K562 (cell line): ENCODE data around the gene MUC5B. TPM values are rescaled to one million over a fixed set of nuclear protein-coding genes. Genes with fewer than 3 reads are reported as not detected.

Experiments used
- ATAC-seq: fragments of 200-7000 bp; cut with Tn5 transposase; 3 replicates; pipeline ENCODE4 v1.9.1; 2020; ENCODE audit warnings: moderate library complexity
- BruUV-seq: library from RNA; stranded (reverse); fragments of 400-500 nt; replicated peaks from 2 replicates; lab custom pipeline; 2021; lab: Mats Ljungman, UMichigan
- CTCF ChIA-PET: fragments of 300-600 bp; formaldehyde crosslinking; extraction: SDS; loops from one replicate; lab custom pipeline; 2021; ENCODE audit warnings: low intra/inter-chr PET ratio; lab: Yijun Ruan, JAX
- POLR2A ChIA-PET: fragments of 300-600, 350-650 bp; sonication (Branson Sonifier 250); formaldehyde crosslinking; extraction: SDS; loops from one replicate; lab custom pipeline; 2021; ENCODE audit warnings: antibody characterized with exemption, inconsistent platforms; lab: Yijun Ruan, JAX
- DNase-seq, 4 experiments: peaks; one replicate each; pipeline versions ENCODE4 v3.0.0 to v3.0.0-alpha.2; 2011 to 2018; ENCODE audit warnings: low spot score in 3 of 4, mixed read lengths in 3 of 4; ENCODE audit errors: extremely low read depth in 1 of 4
- FAIRE-seq: peaks from 2 replicates; lab custom pipeline; 2011; peaks lifted over from hg19 to GRCh38; lab: Jason Lieb, UNC
- H2AFZ ChIP-seq: 2 replicates; pipeline ENCODE4 v1.6.0; 2011; ENCODE audit warnings: low read depth, low read length, control low read depth, inconsistent platforms
- H3K27ac ChIP-seq: fragments of 200-600 bp; 3 replicates; pipeline ENCODE4 v1.8.0; 2011; ENCODE audit warnings: low read depth, mild to moderate bottlenecking, control low read depth, inconsistent platforms, low read length, moderate library complexity, mixed read lengths; ENCODE audit errors: extremely low read depth
- H3K27me3 ChIP-seq, 2 experiments: fragments of 300-600 bp in 1 of 2; 2 replicates in 1 of 2; 3 replicates in 1 of 2; pipeline versions ENCODE4 v1.6.0 to v1.8.0; 2011; ENCODE audit warnings: inconsistent platforms in 2 of 2, low read length in 2 of 2, mild to moderate bottlenecking in 1 of 2, mixed read lengths in 1 of 2, moderate library complexity in 1 of 2; ENCODE audit not compliant: control insufficient read depth in 2 of 2, insufficient read depth in 2 of 2
- H3K36me3 ChIP-seq: fragments of 300-600 bp; 3 replicates; pipeline ENCODE4 v1.8.0; 2011; ENCODE audit warnings: mild to moderate bottlenecking, low read length, inconsistent platforms; ENCODE audit not compliant: control insufficient read depth, insufficient read depth
- H3K4me1 ChIP-seq, 2 experiments: fragments of 200-600 bp in 1 of 2; replicated peaks in 1 of 2; 2 replicates in 1 of 2; 3 replicates in 1 of 2; pipeline versions ENCODE4 v1.5.1 to v1.8.0; 2011; ENCODE audit warnings: inconsistent platforms in 2 of 2, low read length in 2 of 2, mild to moderate bottlenecking in 1 of 2, mixed read lengths in 1 of 2, moderate library complexity in 1 of 2; ENCODE audit not compliant: control insufficient read depth in 2 of 2, insufficient read depth in 2 of 2
- H3K4me2 ChIP-seq: 2 replicates; pipeline ENCODE4 v1.6.1; 2011; ENCODE audit warnings: low read length, control low read depth, inconsistent platforms, mixed read lengths; ENCODE audit not compliant: insufficient read depth
- H3K4me3 ChIP-seq: fragments of 200-600 bp; sonication (generic), shearing (Covaris generic); 2 replicates; pipeline ENCODE4 v1.5.1; 2016; ENCODE audit warnings: control low read depth, inconsistent platforms
- H3K79me2 ChIP-seq: fragments of 200-600 bp; 3 replicates; pipeline ENCODE4 v1.8.0; 2011; ENCODE audit warnings: low read length, inconsistent platforms; ENCODE audit not compliant: control insufficient read depth, insufficient read depth
- H3K9ac ChIP-seq, 2 experiments: 2 replicates each; pipeline versions ENCODE4 v1.6.0 to v1.6.1; 2011; ENCODE audit warnings: low read depth in 2 of 2, low read length in 2 of 2, control low read depth in 1 of 2, inconsistent platforms in 1 of 2, mild to moderate bottlenecking in 1 of 2, mixed read lengths in 1 of 2; ENCODE audit not compliant: insufficient read depth in 1 of 2
- H3K9me1 ChIP-seq: one replicate; pipeline ENCODE4 v1.6.0; 2011; ENCODE audit warnings: inconsistent platforms, mild to moderate bottlenecking, low read length, moderate library complexity; ENCODE audit not compliant: control insufficient read depth, insufficient read depth
- H3K9me3 ChIP-seq: replicated peaks from 2 replicates; pipeline ENCODE4 v1.5.1; 2011; ENCODE audit warnings: low read depth, low read length, inconsistent platforms; ENCODE audit not compliant: control insufficient read depth, insufficient read depth
- H4K20me1 ChIP-seq: replicated peaks from 2 replicates; pipeline ENCODE4 v1.6.1; 2011; ENCODE audit warnings: low read length, inconsistent platforms, mixed read lengths; ENCODE audit not compliant: control insufficient read depth, insufficient read depth
- FOXJ2 ChIP-seq: fragments of 200-800 bp; sonication (Bioruptor generic); IDR thresholded peaks from 2 replicates; pipeline ENCODE4 v1.6.1; 2016; ENCODE audit warnings: missing genetic modification characterization, missing compliant biosample characterization
- LCOR ChIP-seq: sonication (generic); formaldehyde crosslinking; IDR thresholded peaks from 2 replicates; pipeline ENCODE4 v1.8.0; 2022; ENCODE audit warnings: mild to moderate bottlenecking, missing genetic modification reagents
- NFATC3 ChIP-seq: fragments of 450-650 bp; IDR thresholded peaks from 2 replicates; pipeline ENCODE4 v1.6.1; 2017; ENCODE audit warnings: mild to moderate bottlenecking
- POLR2G ChIP-seq: fragments of 200-400 bp; formaldehyde crosslinking; IDR thresholded peaks from 2 replicates; pipeline ENCODE4 v1.6.1; 2017; ENCODE audit warnings: low read depth, mild to moderate bottlenecking, antibody characterized with exemption, low read length, moderate library complexity
- PTRF ChIP-seq: fragments of 450-650 bp; IDR thresholded peaks from 2 replicates; pipeline ENCODE4 v1.6.1; 2016; ENCODE audit warnings: mild to moderate bottlenecking, missing genetic modification characterization, missing compliant biosample characterization
- TRIM28 ChIP-seq: fragments of 450-650 bp; IDR thresholded peaks from 2 replicates; pipeline ENCODE4 v1.6.1; 2017
- ZNF282 ChIP-seq: sonication (generic); formaldehyde crosslinking; IDR thresholded peaks from 2 replicates; pipeline ENCODE4 v1.8.1; 2023; ENCODE audit warnings: missing genetic modification reagents
- ZNF431 ChIP-seq: sonication (generic); formaldehyde crosslinking; IDR thresholded peaks from 2 replicates; pipeline ENCODE4 v1.8.0; 2022; ENCODE audit warnings: mild to moderate bottlenecking, missing genetic modification reagents
- WGBS: fragments of 100-300 bp; shearing (Covaris generic); methylation state at CpG from one replicate; pipeline ENCODE4 v1.1.6; 2016; ENCODE audit warnings: low coverage, mixed read lengths; ENCODE audit not compliant: insufficient coverage; ENCODE audit errors: missing lambda C conversion rate; 5-methylcytosine and 5-hydroxymethylcytosine counted together
- in situ Hi-C: fragments of 300-500 bp; cut with MboI; formaldehyde crosslinking; loops from 4 replicates; pipeline ENCODE4 v1.15.0; 2018; ENCODE audit warnings: inconsistent platforms, mixed read lengths
- intact Hi-C: fragments of 100-400 bp; cut with micrococcal nuclease; formaldehyde crosslinking; loops from 2 replicates; pipeline ENCODE4 v1.14.2; 2022
- polyA plus RNA-seq, 8 experiments: library from polyadenylated mRNA; depleted of rRNA in 4 of 8; stranded (reverse) in 5 of 8; unstranded in 3 of 8; fragments of >200 nt; fragmentation: Nextera tagmentation in 2 of 8; fragmentation: Illumina TruSeq in 1 of 8; extraction: Ambion mirVana in 2 of 8; extraction: Trizol in 1 of 8; gene quantifications; 2 replicates each; pipeline versions ENCODE4 v1.2.1 to v1.2.3, GENCODE V29; 2011 to 2014; ENCODE audit warnings: inconsistent platforms in 1 of 8, missing spikeins in 1 of 8
- total RNA-seq, 7 experiments: library from RNA; depleted of rRNA in 6 of 7; stranded (reverse); fragments of >200 nt in 6 of 7; fragmentation: Illumina TruSeq in 2 of 7; extraction: Trizol in 2 of 7; gene quantifications; 2 replicates each; pipeline versions ENCODE4 v1.2.1 to v1.2.3, GENCODE V29; 2011 to 2021; ENCODE audit warnings: low replicate concordance in 1 of 7

MUC5B gene
- total and polyA plus RNA-seq, 9 of the 15 experiments (the other 6 are each of a cell fraction or from before 2014, with no cell fraction given): 0.04 to 0.95 TPM; not detected in 7

DNA sequence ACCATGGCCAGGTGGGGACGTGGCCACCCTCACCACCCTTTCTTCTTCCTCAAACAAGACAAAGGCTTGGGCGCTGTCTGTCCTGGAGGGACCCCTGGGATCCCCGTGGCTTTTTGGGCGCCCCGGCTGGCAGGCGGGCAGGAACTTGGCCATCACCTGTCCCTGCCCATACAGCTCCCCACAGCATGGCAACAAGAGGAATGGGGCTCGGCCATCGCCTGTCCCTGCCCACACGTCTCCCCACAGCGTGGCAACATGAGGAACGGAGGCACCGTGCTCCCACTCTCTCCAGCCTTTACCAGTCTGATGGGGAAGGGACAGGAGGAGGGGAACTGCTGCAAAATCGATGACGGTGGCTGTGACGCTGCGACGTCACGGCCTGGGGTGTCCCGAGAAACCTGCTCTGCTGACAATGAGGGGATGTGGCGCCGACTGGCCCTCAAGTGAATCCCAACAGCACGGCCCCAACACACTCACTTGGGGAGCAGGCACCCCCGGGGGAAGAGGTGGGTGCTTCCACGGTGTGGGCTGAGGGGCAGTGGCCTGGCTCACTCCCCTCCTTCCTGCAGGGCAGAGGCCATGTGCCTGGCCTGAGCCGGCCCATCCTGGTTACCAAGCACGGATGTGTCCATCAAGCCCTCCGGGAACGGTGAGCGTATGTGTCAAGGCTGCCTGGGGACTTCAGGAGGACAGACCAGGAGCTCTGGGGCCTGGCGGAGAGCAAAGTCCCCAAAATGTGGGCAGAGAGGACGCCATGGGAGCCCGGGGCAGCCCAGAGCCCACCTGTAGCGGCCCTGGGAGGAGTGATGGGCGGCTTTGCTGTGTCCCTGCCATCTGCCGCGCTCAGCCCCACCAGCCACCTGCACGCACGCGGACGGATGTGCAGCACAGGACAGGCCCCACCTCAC, 56.2 kb downstream of the MUC5B start:
- H3K36me3 ChIP-seq: peaks cover 38% of the 10 kb centered on the region; the same call in 2 of the 3 replicates
- no peaks in the 10 kb centered on the region for H3K9me3 ChIP-seq
- ChIA-PET CTCF (no interaction called here), POLR2A (no interaction called here)
- ATAC-seq: no peak
- H3K27ac ChIP-seq: no peak overlapping the region
- intact Hi-C loops (no loop called here), in situ Hi-C loops (no loop called here)
- 89% methylated on average over 30 of the region's 40 CpGs for WGBS
- no peaks in the 10 kb centered on the region for H3K27me3 ChIP-seq
- FAIRE-seq: no peak
- BruUV-seq: no TSS peak
- peaks cover 0 to 12% of the 10 kb centered on the region in 2 experiments; a peak in 2 of 5 replicates for H3K4me1 ChIP-seq
- no peak for DNase-seq
- no peak overlapping the region for H3K4me3 ChIP-seq
- H3K4me2 ChIP-seq: no peak overlapping the region
- H3K79me2 ChIP-seq: no peaks in the 10 kb centered on the region
- no peaks in the 10 kb centered on the region for H4K20me1 ChIP-seq
- H2AFZ ChIP-seq: no peak overlapping the region
- TF ChIP-seq POLR2G: peak; percentile 49
- TF ChIP-seq LCOR (CRISPR knock-in tag): no peak
- no peak for TF ChIP-seq ZNF431
- H3K9ac ChIP-seq: no peak overlapping the region; a peak in 1 of 4 replicates
- peaks cover 8% of the 10 kb centered on the region for H3K9me1 ChIP-seq

DNA sequence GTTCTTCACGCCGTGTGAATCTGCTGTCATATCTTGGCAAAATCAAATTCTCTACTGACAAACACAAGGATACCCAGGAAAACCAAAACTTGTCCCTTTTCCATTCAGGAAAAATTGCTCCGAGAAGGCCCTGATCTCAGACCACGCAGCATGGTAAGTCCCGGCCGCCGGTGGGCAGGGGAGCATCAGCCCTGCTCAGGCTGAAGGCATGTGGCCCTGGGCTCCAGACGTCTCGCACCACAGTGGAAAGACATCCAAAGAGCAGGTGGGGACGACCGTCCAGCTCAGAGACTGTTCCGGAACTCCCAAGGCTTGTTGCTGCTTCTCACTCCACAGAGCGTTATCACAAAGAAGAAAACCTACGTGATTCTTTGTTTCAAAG, 56.8 kb downstream of the MUC5B start:
- intact Hi-C loops: no loop called here
- WGBS: 87% methylated on average over 12 of the region's 14 CpGs
- peaks cover 8% of the 10 kb centered on the region for H3K9me1 ChIP-seq
- ChIA-PET POLR2A (no interaction called here), CTCF (no interaction called here)
- no peak overlapping the region for H3K4me2 ChIP-seq
- ATAC-seq (no peak), FAIRE-seq (no peak), DNase-seq (no peak)
- H4K20me1 ChIP-seq: no peaks in the 10 kb centered on the region
- H3K9me3 ChIP-seq: no peaks in the 10 kb centered on the region
- no peak overlapping the region for H3K27ac ChIP-seq
- no peak overlapping the region; a peak in 1 of 4 replicates for H3K9ac ChIP-seq
- no peaks in the 10 kb centered on the region for H3K79me2 ChIP-seq
- H3K36me3 ChIP-seq: peaks cover 39% of the 10 kb centered on the region; the same call in 2 of the 3 replicates
- H2AFZ ChIP-seq: no peak overlapping the region
- H3K4me1 ChIP-seq: peaks cover 0 to 12% of the 10 kb centered on the region in 2 experiments; a peak in 2 of 5 replicates
- no TSS peak for BruUV-seq
- H3K27me3 ChIP-seq: no peaks in the 10 kb centered on the region
- in situ Hi-C loops: no loop called here
- no peak overlapping the region for H3K4me3 ChIP-seq
- TF ChIP-seq PTRF (tag): no peak
- no peak for TF ChIP-seq ZNF282 (CRISPR knock-in tag)
- TF ChIP-seq FOXJ2 (tag): no peak
- no peak for TF ChIP-seq TRIM28
- no peak for TF ChIP-seq NFATC3
